GM04503 (cell line): ENCODE results near the gene ZC3H12C.
"Not testable (repeated sequence)": the region's sequence is repeated elsewhere in the genome, so short reads cannot be mapped to it uniquely, and the experiment has no call there.

Experiments
- DNase-seq: peaks from one replicate; pipeline ENCODE4 v3.0.0-alpha.2; 2012; ENCODE audit warnings: low read depth

ZC3H12C gene

GRCh38 chr11:110185121-110185591 is 92.0 kb downstream of the ZC3H12C start:
- no peak for DNase-seq

DNA sequence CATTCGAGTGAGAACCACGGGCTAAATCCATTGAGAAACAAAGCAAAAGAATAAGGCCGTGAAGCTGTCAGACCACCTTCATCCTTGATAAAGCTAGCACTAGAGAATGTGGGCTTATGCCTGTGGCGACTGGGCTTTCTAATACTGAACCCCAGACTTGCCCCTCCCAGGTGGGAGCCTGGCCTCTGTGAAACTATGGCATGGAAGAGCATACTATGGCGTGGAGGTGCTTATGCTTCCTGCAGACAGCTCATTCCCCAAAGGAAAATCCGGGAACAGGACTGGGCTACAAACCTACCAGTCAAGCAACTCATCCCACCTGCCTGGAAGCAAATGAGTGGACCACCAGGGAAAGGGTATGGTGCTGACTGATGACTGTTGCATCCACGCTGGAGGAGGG is 92.4 kb downstream of the ZC3H12C start:
- DNase-seq: no peak

DNA sequence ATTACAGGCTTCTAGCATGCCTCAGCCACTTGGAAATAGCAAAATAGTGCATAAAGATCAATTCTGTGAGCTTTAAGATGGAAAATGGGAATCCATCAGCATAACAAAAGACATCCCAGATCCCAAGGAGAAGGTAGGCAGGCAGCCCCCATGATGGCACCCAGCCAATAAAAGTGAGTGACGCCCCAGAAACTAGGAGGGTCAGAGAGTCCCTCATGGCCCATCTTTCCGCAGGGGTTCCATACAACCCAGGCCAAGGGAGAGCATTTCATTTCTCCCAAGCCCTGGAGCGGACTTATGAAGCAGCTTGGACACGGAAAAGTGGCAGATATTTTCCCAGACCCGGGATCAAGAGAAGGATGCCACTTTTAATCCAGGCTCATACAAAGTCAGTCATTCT is 93.3 kb downstream of the ZC3H12C start:
- no peak for DNase-seq

GRCh38 chr11:110186867-110187266 is 93.7 kb downstream of the ZC3H12C start:
- DNase-seq: no peak

DNA sequence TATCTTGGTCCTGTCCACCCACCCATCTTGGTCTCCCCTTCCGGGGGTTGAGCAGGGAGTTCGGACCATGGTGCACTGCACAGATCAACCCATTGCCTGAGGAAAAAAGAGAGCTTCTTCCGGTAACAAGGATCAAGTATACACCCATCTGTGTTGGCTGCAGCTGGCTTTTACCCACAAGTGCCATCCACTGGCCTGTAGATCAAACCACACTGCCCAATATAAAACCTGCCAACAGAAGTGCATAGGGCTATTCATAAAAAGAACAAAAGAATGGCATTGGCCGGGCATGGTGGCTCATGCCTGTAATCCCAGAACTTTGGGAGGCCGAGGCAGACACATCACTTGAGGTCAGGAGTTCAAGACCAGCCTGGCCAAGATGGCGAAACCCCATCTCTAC is 94.5 kb downstream of the ZC3H12C start:
- DNase-seq: no peak

DNA sequence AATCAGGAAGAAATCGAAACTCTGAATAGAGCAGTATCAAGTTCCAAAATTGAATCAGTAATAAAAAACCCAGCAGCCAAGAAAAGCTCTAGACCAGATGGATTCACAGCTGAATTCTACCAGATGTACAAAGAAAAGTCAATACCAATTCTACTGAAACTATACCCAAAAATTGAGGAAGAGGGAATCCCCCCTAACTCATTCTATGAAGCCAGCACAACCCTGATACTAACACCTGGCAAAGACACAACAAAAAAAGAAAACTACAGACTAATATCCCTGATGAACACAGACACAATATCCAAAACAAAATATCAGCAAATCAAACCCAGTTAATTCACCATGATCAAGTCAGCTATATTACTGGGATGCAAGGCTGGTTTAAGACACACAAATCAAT is 97.7 kb downstream of the ZC3H12C start:
- DNase-seq: no peak

GRCh38 chr11:110192604-110193282 is 99.6 kb downstream of the ZC3H12C start:
- DNase-seq: not testable (repeated sequence)

DNA sequence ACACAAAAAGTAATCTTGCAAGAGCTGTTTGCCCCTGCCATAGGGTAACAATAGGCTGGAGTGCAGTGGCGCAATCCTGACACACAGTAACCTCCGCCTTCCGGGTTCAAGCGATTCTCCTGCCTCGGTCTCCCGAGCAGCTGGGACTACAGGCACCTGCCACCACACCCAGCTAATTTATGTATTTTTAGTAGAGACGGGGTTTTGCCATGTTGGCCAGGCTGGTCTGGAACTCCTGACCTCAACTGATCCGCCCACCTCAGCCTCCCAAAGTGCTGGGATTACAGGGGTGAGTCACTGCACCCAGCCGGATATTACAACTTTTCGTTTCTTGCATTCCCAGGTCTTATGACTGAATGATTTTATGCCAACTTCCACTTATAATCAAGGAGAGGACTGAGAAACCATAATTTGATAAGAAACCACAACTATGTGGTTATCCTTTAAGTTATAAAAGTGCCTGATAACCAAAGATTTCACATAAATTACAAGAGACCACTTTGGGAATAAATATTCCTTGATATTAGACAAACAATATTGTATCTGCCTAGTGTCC is 101.1 kb downstream of the ZC3H12C start:
- not testable (repeated sequence) for DNase-seq

DNA sequence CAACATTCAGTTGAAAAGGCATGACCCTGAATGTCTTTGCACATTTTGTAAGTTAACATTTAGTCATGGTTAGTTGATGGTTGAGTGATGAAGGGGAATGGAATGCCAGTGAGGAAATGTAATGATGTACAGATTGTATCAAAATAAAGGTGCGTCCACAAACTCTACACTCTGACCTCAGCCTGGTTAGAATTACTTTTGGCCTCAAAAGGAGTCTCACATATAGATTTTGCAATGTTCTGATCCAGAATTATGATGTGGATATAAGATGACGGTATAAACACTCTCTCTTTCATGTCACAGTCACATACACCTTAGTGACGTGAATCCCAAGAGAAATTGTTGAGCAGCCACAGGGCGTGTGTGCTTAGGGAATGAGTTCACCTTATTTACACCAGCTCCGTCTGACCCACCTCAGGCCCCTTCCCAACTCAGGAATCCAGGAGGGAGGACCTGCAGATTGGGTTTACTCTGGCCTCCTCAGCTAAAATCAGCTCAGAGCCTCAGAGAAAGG is 103.1 kb downstream of the ZC3H12C start:
- DNase-seq: peak; percentile 61

DNA sequence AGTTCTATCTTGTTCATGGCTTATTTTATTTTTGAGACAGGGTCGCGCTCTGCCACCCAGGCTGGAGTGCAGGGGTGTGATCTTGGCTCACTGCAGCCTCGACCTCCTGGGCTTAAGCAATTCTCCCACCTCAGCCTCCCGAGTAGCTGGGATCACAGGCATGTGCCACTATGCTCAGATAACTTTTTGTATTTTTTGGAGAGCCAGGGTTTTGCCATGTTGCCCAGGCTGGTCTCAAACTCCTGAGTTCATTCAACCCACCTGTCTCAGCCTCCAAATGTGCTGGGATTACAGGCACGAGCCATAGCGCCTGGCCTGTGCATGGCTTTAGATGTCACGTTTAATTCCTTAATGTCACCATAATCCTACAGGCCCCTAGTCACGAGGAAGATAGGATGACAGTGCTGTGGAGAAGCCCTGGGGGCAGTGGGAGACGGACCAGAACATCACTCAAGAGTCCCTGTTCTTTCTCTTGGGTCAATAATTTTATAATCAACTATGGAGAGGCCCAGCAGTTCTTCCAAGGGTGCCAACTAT is 103.8 kb downstream of the ZC3H12C start:
- no peak for DNase-seq

- no peak for DNase-seq
Observed at GRCh38 chr11:110198031-110198729, 105.0 kb downstream of the ZC3H12C start.

- no peak for DNase-seq
Observed at GRCh38 chr11:110199184-110199981, 106.2 kb downstream of the ZC3H12C start.

- no peak for DNase-seq
Observed at GRCh38 chr11:110200241-110200640, 107.0 kb downstream of the ZC3H12C start.

DNA sequence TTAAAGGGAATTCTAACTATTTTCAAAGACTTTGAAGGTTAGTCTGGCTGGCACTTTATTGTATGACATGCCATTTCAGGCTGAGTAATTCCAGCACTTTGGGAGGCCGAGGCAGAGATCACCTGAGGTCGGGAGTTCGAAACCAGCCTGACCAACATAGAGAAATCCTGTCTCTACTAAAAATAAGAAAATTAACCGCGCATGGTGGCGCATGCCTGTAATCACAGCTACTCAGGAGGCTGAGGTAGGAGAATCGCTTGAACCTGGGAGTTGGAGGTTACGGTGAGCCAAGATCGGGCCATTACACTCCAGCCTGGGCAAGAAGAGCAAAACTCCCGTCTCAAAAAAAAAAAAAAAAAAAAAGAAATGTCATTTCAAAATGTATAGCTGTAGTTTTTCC is 107.6 kb downstream of the ZC3H12C start:
- DNase-seq: no peak

- no peak for DNase-seq
Observed at GRCh38 chr11:110207123-110207522, 113.9 kb downstream of the ZC3H12C start.

- DNase-seq: not testable (repeated sequence)
Observed at GRCh38 chr11:110208678-110209312, 115.6 kb downstream of the ZC3H12C start.

DNA sequence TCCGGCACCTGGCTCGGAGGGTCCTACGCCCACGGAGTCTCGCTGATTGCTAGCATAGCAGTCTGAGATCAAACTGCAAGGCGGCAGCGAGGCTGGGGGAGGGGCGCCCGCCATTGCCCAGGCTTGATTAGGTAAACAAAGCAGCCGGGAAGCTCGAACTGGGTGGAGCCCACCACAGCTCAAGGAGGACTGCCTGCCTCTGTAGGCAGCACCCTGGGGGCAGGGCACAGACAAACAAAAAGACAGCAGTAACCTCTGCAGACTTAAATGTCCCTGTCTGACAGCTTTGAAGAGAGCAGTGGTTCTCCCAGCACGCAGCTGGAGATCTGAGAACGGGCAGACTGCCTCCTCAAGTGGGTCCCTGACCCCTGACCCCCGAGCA is 116.1 kb downstream of the ZC3H12C start:
- not testable (repeated sequence) for DNase-seq

GRCh38 chr11:110217223-110217877 is 124.2 kb downstream of the ZC3H12C start:
- DNase-seq: no peak

GRCh38 chr11:110217936-110218335 is 124.7 kb downstream of the ZC3H12C start:
- DNase-seq: no peak

- no peak for DNase-seq
Observed at GRCh38 chr11:110219006-110219785, 126.0 kb downstream of the ZC3H12C start.
